KOPT-K1 (cell line): Measurements from ENCODE around the gene MKRN2OS.

ENCODE experiments used
- H3K27ac ChIP-seq: fragments of 200-600 bp; sonication (generic); 2 replicates; pipeline ENCODE4 v1.5.1; 2016; ENCODE audit warnings: antibody characterized with exemption, mild to moderate bottlenecking, low read depth, low read length; ENCODE audit not compliant: poor library complexity, severe bottlenecking
- H3K36me3 ChIP-seq: fragments of 200-600 bp; sonication (generic); 2 replicates; pipeline ENCODE4 v1.5.1; 2017; ENCODE audit warnings: antibody characterized with exemption, mild to moderate bottlenecking, low read length, moderate library complexity; ENCODE audit not compliant: insufficient read depth
- H3K9me3 ChIP-seq: fragments of 200-600 bp; sonication (generic); 2 replicates; pipeline ENCODE4 v1.5.1; 2017; ENCODE audit warnings: antibody characterized with exemption, low read length, mild to moderate bottlenecking; ENCODE audit not compliant: insufficient read depth, poor library complexity, severe bottlenecking

The MKRN2OS gene

GRCh38 chr3:12545473-12545791 lies at the start of gene MKRN2OS:
TSS of gene MKRN2OS (minus strand) at chr3:12545499. CDS start at chr3:12545464, 35 bp downstream.
- no peak within 1 kb of the TSS for H3K27ac ChIP-seq
- peaks cover 4% of the 10 kb centered on the region; the same call in 1 of the 2 replicates for H3K36me3 ChIP-seq
- no peaks in the 10 kb centered on the region for H3K9me3 ChIP-seq

- no peak overlapping the region for H3K27ac ChIP-seq
- peaks cover 100% of the 10 kb centered on the region for H3K36me3 ChIP-seq
Observed at GRCh38 chr3:12593473-12593872, 48.2 kb upstream of the MKRN2OS start.

GRCh38 chr3:12591997-12592715 lies 46.9 kb upstream of the MKRN2OS start:
- Histone ChIP-seq H3K36me3 (peaks cover 100% of the 10 kb centered on the region), H3K9me3 (no peaks in the 10 kb centered on the region), H3K27ac (no peak overlapping the region)

More at GRCh38 chr3:12593473-12593872, 48.2 kb upstream of the MKRN2OS start:
- H3K9me3 ChIP-seq: no peaks in the 10 kb centered on the region

GRCh38 chr3:12591456-12591855 lies 46.2 kb upstream of the MKRN2OS start:
- Histone ChIP-seq H3K27ac (no peak overlapping the region), H3K36me3 (peaks cover 99% of the 10 kb centered on the region), H3K9me3 (no peaks in the 10 kb centered on the region)

- Histone ChIP-seq H3K36me3 (peaks cover 99% of the 10 kb centered on the region), H3K9me3 (no peaks in the 10 kb centered on the region), H3K27ac (no peak overlapping the region)
Observed at GRCh38 chr3:12590096-12590495, 44.8 kb upstream of the MKRN2OS start.

- no peak overlapping the region for H3K27ac ChIP-seq
- H3K9me3 ChIP-seq: no peaks in the 10 kb centered on the region
- H3K36me3 ChIP-seq: peaks cover 99% of the 10 kb centered on the region
Observed at GRCh38 chr3:12588039-12589009, 43.0 kb upstream of the MKRN2OS start.

GRCh38 chr3:12586403-12586802 lies 41.1 kb upstream of the MKRN2OS start:
- H3K36me3 ChIP-seq: peaks cover 99% of the 10 kb centered on the region
- H3K27ac ChIP-seq: no peak overlapping the region
- no peaks in the 10 kb centered on the region for H3K9me3 ChIP-seq

GRCh38 chr3:12585970-12586369 lies 40.7 kb upstream of the MKRN2OS start:
- peaks cover 99% of the 10 kb centered on the region for H3K36me3 ChIP-seq
- H3K27ac ChIP-seq: no peak overlapping the region
- H3K9me3 ChIP-seq: no peaks in the 10 kb centered on the region

- Histone ChIP-seq H3K27ac (no peak overlapping the region), H3K9me3 (no peaks in the 10 kb centered on the region), H3K36me3 (peaks cover 97% of the 10 kb centered on the region)
Observed at GRCh38 chr3:12585181-12585580, 39.9 kb upstream of the MKRN2OS start.

GRCh38 chr3:12584083-12584482 lies 38.8 kb upstream of the MKRN2OS start:
- H3K9me3 ChIP-seq: no peaks in the 10 kb centered on the region
- peaks cover 97% of the 10 kb centered on the region for H3K36me3 ChIP-seq
- no peak overlapping the region for H3K27ac ChIP-seq

GRCh38 chr3:12583280-12583679 lies 38.0 kb upstream of the MKRN2OS start:
- H3K27ac ChIP-seq: no peak overlapping the region
- H3K9me3 ChIP-seq: no peaks in the 10 kb centered on the region
- H3K36me3 ChIP-seq: peaks cover 97% of the 10 kb centered on the region

GRCh38 chr3:12582730-12583129 lies 37.4 kb upstream of the MKRN2OS start:
- no peak overlapping the region for H3K27ac ChIP-seq
- H3K9me3 ChIP-seq: no peaks in the 10 kb centered on the region
- peaks cover 97% of the 10 kb centered on the region for H3K36me3 ChIP-seq

GRCh38 chr3:12579905-12580304 lies 34.6 kb upstream of the MKRN2OS start:
- Histone ChIP-seq H3K27ac (no peak overlapping the region), H3K36me3 (peaks cover 98% of the 10 kb centered on the region), H3K9me3 (peaks cover 5% of the 10 kb centered on the region)

GRCh38 chr3:12579456-12579855 lies 34.2 kb upstream of the MKRN2OS start:
- peaks cover 98% of the 10 kb centered on the region for H3K36me3 ChIP-seq
- H3K27ac ChIP-seq: no peak overlapping the region
- H3K9me3 ChIP-seq: peaks cover 5% of the 10 kb centered on the region

- Histone ChIP-seq H3K36me3 (peaks cover 98% of the 10 kb centered on the region), H3K27ac (no peak overlapping the region), H3K9me3 (peaks cover 5% of the 10 kb centered on the region)
Observed at GRCh38 chr3:12578742-12579141, 33.4 kb upstream of the MKRN2OS start.
